Activated CD8-positive, alpha-beta memory T cell treated with anti-CD3 and anti-CD28 coated beads, Interleukin-2, amount 50 U/mL, for 48 hours (primary cell): Measurements from ENCODE around the gene TMEM132A.
"Not testable (repeated sequence)": the region's sequence is repeated elsewhere in the genome, so short reads cannot be mapped to it uniquely, and the experiment has no call there.

Experiments used
- DNase-seq: peaks from one replicate; pipeline ENCODE4 v3.0.0-alpha.2; 2020

The TMEM132A gene

GRCh38 chr11:60905551-60906113, 18.6 kb upstream of the TMEM132A start:
- DNase-seq, result peak; percentile 58

DNA sequence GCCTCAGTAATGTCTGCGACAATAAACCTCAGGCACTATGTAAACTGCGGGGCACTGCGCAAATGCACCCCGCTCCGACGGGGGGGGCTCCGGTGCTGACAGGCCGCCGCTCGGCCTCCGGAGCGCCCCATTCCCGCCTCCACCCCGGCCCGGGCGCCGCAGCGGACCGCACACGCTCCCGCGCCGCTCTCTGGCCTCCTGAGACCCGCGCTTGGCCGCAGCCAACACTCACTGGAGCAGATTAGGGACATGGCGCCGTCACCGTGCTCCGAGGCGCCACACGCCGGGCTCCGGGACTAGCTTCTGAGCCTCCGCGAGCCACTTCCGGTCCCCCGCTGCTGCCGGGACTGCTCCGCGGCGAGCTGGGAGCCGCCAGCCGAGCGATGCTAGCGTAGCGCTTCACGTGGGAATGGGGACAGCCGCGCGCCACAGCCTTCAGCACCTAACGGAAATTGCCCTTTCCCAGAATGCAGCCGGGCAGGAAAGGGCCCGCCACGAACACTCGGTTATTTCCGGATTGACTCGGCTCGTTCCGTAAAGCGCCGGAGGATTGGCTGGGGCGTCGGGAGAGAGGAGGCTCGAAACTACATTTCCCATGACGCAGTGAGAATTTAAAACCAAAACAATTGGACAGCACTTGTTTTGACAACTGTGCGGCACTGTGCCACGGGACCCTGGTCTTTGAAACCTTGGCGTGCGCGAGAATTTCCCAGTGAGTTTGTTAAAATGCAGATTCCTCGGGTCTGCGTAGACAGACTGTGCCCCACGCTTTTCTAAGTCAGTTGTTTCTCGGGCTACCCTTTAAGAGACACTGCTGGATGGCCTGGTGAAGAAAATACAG, 17.9 kb upstream of the TMEM132A start, which contains the start of gene PRPF19:
Gene PRPF19 (minus strand): TSS at position 454 of the 841 bp plus-strand sequence. CDS start 203 bp downstream, at position 251.
- peak; percentile 99 for DNase-seq

DNA sequence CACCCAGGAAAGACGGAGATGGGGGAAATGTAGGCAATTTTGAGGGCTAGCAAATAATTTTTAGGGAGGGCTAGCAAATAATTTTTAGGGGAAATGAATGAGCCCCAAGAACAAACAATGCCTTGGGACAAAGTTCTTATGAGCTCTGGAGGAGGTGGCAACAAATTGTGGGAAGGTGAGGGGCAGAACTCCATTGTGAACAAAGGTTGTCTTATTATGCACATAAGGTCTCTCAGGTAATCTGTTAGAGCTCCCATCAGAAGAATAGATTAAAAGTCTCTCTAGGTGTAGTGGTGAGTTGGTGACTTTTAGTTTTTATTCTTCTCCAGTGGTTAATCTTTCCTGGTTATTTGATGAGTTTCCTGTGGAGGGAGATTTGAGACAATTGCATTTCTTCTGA, 15.5 kb upstream of the TMEM132A start:
- no peak for DNase-seq

DNA sequence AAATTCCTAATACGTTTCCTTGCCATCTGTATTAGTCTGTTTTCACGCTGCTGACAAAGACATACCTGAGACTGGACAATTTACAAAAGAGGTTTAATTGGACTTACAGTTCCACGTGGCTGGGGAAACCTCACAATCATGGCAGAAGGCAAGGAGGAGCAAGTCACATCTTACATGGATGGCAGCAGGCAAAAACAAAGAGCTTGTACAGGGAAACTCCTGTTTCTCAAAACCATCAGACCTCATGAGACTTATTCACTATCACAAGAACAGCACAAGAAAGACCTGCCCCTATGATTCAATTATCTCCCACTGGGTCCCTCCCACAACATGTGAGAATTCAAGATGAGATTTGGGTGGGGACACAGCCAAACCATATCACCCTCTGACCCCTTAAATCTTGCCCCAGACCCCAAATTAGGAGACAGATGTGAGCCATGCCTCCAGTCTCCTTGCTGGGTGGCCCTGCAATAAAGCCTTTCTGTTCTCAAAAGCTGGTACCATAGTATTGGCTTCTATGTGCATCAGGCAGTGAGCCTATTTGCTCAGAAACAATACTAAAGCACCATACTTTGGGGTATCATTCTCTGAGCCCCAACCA, 14.5 kb upstream of the TMEM132A start:
- not testable (repeated sequence) for DNase-seq

DNA sequence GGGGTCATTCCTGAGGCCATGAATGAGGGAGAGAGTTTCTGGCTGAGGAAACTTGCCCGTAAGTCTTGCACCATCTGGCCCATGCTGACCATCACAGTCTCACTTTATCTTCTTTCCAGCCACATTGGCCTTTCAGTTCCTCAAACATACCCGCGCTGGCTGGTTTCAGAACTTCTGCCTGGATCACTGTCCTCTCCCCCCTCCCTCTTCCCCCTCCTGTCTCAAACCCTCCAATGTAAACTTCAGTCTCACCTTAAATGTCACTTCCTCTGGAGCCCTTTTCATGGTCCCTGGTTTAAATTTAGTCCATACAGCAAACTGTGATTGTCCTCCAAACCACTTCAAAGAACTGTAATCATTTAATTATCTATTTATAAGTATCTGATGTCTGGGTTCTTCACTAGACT, 14.0 kb upstream of the TMEM132A start:
- no peak for DNase-seq

- DNase-seq, result no peak
Observed at GRCh38 chr11:60910711-60911380, 13.4 kb upstream of the TMEM132A start.

DNA sequence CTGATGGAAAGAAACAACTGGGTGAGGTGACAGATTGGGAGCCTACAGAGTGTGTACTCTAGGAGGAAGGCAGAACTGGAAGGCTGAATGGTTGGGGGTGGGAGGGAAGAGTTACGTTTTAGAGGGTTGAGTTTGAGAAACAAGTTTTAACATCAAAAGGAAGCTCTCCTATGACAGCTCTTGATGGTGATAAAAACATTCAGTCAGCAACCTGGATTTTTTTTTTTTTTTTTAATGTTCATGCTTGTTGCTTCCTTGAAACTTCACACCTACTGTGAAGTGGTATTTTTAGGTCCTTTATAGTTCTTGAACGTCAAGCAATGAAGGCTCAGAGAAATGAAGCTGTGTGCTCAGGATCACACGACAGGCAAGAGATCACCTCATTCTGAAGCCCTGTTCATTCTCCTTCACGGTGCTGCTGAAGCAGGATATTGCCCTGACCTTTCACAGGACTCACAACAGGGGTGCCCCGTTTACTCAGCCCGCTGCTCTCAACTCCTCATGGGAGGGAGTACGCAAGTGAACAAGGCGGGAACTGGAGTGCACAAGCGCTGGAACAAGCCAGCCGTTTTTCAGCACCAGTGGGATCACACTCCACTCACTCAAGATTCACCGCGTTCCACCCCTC, 11.9 kb upstream of the TMEM132A start:
- DNase-seq, result no peak

DNA sequence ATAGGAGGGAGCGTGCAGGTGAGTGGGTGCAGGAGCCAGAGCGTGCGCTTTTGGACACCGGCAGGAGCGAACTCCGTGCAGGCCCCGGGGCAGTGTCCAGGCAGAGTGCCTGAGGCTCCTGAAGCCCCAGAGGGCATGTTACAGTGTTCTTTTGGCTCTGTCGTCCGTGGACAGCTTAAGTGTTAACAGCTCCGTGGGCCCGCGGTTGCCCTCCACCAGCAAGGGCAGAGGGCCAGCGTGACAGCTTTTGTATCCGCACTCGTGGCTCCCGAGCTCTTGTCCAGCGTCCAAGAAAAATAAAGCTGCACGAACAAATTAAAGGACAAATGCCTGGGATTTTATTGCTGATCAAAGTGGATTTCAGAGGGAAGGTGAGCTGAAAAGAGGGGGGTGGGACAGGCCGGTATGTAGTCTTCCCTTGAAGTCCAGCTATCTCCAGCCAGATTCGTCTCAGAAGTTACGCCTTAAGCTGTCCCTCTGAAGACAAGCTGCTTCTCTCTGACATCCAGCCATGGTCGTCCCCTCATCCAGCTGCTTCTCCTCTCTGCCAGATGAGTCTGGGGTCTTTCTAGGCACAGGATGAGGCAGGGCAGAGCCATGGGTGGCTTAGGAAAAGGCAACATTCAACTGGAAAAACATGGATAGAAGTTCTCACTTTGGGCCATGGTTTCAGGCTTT, 11.3 kb upstream of the TMEM132A start:
- no peak for DNase-seq

- DNase-seq, result peak; percentile 91
Observed at GRCh38 chr11:60913793-60914632, 10.2 kb upstream of the TMEM132A start, which contains the start of gene TMEM109. TMEM109 (plus strand) TSS chr11:60914158; CDS start chr11:60919694, 5,536 bp downstream.

- DNase-seq, result peak; percentile 76
Observed at GRCh38 chr11:60914633-60915247, 9.5 kb upstream of the TMEM132A start.

DNA sequence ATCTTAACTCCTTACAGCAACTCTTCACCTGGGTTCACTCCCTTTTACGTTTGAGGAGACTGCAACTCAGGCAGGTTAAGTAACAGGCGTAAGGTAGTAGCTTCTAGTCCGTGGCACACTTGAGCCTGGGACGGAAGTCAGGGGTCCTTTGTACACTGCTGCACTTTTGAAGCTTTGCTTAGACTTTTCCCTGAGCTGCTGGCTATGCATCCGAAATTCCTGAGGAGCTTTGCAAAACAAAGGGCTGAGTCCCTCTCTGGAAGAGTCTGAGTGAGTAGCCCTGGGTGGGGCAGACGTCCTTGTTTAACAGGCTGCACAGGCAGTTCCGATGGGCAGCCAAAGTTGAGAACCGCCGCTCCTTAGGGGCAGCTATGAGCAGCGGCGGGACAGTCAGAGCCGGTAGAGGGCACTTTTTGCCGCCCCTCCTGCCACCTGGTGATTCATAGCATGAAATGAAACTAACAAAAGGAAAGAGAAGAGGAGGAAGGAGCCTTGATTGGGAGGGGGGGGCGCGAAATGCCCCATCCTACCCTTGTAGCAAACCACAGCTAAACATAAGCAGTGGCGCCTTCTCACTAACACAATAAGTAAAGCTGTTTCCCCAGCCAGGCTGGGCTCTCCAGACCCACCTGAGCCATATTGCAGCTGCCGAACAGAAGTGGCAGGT, 8.9 kb upstream of the TMEM132A start:
- DNase-seq, result peak; percentile 83

- DNase-seq, result no peak
Observed at GRCh38 chr11:60916669-60917206, 7.5 kb upstream of the TMEM132A start.

- DNase-seq, result no peak
Observed at GRCh38 chr11:60917267-60917666, 7.0 kb upstream of the TMEM132A start.

DNA sequence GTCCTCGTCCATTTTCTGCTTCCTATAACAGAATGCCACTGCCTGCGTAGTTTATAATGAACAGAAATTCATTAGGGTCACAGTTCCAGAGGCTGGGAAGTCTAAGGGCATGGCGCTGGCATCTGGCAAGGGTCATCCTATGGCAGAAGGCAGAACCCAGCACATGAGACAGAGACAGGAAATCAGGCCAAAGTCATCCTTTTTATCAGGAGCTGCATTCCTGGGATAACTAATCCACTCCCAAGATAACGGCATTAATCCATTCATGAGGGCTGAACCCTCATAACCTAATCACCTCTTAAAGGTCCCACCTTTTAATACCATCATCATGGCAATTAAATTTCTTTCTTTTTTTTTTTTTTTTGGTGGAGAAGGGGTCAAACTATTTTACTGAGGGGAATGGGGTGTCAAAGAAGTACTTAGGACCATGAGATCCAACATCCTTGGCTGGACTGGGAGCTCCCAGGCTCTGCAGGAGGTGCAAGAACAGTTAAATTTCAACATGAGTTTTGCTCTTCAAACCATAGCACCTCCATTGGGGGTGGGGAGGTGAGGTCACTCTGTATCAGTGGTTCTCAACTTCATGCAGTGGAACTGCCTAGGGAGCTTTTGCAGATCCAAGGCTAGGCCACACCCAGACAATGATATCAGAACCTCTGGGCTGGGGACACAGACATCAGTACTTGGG, 5.9 kb upstream of the TMEM132A start:
- no peak for DNase-seq

DNA sequence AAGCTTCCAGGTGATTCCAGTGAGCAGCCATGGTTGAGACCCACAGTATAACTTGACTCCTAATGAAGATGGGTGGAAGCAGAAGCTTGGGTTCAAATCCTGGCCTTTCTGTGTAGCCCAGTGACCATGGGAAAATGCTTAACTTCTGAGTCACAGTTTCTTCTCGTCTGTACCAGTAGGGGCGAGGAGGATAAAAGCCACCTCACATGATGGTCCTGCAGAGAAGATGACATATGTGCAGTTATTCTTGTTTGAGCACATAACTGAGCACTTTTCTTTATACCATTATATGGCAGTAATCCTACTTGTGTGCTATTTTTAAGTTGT, 5.4 kb upstream of the TMEM132A start:
- no peak for DNase-seq

GRCh38 chr11:60919320-60919719, 4.9 kb upstream of the TMEM132A start:
- no peak for DNase-seq

DNA sequence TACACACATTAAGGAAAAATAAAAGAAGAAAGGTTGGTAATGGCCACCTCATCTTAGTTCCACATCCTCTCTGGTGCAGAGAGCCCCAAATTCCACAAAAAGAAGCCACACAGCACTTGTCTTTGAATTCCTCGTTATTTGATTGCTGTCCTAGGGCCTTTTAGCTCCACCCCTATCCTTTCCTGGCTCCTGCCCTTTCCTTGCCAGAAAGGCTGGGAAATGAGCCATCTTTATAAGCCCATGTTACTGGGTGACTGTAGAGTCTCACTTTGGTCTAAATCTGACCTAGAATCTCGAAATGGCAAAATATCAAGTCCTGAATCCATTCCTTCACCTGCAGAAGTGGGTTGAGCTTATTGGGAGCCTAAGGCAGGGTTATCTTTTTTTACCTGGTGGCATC, 4.3 kb upstream of the TMEM132A start:
- DNase-seq, result no peak

DNA sequence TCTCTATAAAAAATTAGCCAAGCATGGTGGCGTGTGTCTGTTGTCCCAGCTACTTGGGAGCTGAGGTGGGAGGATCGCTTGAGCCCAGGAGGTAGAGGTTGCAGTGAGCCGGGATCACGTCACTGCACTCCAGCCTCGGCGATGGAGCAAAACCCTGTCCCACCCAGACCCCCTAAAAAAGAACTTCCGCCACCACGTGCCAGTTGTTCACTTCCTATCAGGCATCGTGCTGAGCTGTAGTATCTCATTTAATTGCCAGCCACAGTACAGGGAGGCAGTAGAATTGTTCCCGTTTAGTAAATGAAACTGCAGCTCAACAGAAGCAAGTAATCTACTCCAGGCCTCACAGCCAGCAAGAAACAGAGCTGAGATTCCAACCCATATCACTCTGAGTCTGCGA, 3.0 kb upstream of the TMEM132A start:
- DNase-seq, result no peak

- DNase-seq, result no peak
Observed at GRCh38 chr11:60921777-60922335, 2.4 kb upstream of the TMEM132A start.
